ENCODE measurements around the gene MELTF.

DNA sequence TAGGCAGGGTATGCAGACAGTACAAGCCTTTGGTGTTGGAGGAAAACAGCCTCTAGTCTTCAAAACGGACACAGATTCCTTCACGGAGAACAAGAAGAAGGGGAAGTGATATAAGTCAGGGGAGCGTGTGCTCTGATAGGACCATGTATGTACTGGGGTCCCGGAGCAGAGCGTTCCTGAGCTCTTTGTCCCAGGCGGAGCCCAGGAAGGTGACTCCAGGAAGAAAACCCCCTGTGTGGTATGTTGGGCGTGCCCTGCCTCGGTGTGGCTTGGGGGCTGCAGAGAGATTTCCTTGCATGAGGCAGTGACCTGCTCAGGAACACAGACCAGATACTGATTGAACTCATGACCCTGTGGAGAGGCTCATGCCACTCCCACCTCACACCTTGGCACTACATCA, 21.7 kb downstream of the MELTF start:
- TF ChIP-seq, protein P1, sequence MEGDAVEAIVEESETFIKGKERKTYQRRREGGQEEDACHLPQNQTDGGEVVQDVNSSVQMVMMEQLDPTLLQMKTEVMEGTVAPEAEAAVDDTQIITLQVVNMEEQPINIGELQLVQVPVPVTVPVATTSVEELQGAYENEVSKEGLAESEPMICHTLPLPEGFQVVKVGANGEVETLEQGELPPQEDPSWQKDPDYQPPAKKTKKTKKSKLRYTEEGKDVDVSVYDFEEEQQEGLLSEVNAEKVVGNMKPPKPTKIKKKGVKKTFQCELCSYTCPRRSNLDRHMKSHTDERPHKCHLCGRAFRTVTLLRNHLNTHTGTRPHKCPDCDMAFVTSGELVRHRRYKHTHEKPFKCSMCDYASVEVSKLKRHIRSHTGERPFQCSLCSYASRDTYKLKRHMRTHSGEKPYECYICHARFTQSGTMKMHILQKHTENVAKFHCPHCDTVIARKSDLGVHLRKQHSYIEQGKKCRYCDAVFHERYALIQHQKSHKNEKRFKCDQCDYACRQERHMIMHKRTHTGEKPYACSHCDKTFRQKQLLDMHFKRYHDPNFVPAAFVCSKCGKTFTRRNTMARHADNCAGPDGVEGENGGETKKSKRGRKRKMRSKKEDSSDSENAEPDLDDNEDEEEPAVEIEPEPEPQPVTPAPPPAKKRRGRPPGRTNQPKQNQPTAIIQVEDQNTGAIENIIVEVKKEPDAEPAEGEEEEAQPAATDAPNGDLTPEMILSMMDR (IDR thresholded peaks at IDR 0.05), result no peak
- TF ChIP-seq TCF7L2 (IDR thresholded peaks at IDR 0.05; ENCODE audit: low read depth, low read length), result no peak
- no peak for TF ChIP-seq POLR2AphosphoS5 (IDR thresholded peaks at IDR 0.05; ENCODE audit: low read depth, low read length)
- TF ChIP-seq, protein P2, sequence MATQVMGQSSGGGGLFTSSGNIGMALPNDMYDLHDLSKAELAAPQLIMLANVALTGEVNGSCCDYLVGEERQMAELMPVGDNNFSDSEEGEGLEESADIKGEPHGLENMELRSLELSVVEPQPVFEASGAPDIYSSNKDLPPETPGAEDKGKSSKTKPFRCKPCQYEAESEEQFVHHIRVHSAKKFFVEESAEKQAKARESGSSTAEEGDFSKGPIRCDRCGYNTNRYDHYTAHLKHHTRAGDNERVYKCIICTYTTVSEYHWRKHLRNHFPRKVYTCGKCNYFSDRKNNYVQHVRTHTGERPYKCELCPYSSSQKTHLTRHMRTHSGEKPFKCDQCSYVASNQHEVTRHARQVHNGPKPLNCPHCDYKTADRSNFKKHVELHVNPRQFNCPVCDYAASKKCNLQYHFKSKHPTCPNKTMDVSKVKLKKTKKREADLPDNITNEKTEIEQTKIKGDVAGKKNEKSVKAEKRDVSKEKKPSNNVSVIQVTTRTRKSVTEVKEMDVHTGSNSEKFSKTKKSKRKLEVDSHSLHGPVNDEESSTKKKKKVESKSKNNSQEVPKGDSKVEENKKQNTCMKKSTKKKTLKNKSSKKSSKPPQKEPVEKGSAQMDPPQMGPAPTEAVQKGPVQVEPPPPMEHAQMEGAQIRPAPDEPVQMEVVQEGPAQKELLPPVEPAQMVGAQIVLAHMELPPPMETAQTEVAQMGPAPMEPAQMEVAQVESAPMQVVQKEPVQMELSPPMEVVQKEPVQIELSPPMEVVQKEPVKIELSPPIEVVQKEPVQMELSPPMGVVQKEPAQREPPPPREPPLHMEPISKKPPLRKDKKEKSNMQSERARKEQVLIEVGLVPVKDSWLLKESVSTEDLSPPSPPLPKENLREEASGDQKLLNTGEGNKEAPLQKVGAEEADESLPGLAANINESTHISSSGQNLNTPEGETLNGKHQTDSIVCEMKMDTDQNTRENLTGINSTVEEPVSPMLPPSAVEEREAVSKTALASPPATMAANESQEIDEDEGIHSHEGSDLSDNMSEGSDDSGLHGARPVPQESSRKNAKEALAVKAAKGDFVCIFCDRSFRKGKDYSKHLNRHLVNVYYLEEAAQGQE (IDR thresholded peaks at IDR 0.05; ENCODE audit: insufficient read depth in 1 of 2, low read depth in 2 of 2, low read length in 1 of 2), result no peak

All from Panc1 (cell line).